SK-MEL-5 (cell line): ENCODE data around the gene TPCN2. TPM values are rescaled to one million over a fixed set of nuclear protein-coding genes. Genes with fewer than 3 reads are reported as not detected.

Source experiments
- DNase-seq: peaks from one replicate; pipeline ENCODE4 v3.0.0-alpha.2; 2016; ENCODE audit warnings: low read depth, low spot score
- in situ Hi-C: cut with HindIII; loops from 2 replicates; pipeline ENCODE4 v1.10.0; 2016; ENCODE audit warnings: low sequenced_read_pairs, high pct_unique_total_duplicates, low pct_unique_long_range_greater_than_20kb
- total RNA-seq: library from RNA; depleted of rRNA; stranded (reverse); fragments of >200 nt; shearing (Covaris generic); gene quantifications from 2 replicates; pipeline ENCODE4 v1.2.3, GENCODE V29; 2014

TPCN2 gene
- total RNA-seq, 1 experiment from 2014 or later = 24.7 TPM

DNA sequence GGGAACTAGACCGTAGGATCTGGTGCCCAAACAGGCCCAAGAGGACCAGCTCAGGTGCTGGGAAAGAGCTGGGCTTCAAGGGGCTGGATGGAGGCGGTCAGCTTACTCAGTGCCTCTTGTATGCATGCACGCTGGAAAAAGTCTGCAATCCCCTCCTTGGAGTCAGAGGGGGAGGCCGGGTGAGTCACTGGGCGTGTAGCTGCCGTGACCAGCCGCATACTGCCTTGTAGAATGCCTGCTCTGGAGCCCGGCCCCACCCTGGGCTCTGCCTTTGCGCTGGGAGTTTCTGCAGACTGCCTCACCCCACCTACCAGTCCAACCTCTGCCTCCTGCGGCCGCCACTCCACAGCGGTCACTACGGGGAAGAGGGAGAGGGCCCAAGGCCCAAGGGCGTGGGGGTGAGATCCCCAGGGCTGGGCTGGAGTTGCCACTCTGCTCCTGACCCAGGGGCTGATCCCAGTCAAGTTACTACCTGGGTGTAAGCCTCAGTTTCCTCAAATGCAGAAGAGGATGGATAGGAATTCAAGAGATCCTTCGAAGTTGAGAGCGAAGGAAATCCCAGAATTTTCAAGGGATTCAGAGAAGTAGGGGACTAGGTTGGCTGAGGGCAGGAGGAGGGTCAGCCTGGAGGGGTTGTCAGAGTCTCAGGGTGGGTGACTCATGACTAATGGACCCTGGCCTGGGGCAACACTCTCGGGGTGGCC is 39.8 kb upstream of the TPCN2 start:
- in situ Hi-C loops = no loop called here
- peak; percentile 45 for DNase-seq

DNA sequence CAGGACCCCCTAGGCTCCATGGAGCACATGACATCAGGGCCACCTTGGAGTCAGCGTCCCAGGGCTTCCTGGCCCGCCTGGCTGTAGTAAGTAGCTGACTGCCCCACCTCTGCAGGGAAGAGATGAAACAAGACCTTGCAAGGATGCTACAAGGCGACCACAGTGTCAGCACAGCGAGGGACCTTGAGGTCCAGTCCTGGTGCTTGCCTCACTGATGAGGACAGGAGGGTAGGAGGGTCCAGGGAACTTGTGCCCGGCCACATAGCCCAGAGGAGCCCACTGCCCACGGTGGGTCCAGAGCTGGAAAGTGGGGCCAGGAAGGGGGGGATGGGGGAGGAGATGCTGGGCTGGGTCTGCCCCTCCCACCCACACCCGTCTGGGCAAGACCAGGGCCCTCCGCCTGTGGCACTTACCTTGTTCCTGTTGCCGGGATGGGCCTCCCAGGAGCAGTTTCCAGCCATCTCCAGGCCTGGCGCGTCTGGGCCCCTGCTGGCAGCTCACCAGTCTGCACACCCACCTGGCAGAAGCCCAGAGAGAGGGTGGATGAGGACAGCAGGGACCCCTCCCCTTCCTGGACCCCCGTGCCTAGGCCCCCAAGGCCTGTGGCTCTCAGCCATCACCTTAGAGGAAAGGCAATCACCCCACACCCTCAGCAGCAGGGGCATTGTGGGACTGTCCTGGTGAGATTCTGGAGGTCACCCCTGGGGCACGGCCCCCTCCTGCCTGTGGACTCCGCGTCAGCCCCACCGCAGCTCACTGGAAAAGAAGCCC is 39.1 kb upstream of the TPCN2 start:
- no peak for DNase-seq
- in situ Hi-C loops = no loop called here

DNA sequence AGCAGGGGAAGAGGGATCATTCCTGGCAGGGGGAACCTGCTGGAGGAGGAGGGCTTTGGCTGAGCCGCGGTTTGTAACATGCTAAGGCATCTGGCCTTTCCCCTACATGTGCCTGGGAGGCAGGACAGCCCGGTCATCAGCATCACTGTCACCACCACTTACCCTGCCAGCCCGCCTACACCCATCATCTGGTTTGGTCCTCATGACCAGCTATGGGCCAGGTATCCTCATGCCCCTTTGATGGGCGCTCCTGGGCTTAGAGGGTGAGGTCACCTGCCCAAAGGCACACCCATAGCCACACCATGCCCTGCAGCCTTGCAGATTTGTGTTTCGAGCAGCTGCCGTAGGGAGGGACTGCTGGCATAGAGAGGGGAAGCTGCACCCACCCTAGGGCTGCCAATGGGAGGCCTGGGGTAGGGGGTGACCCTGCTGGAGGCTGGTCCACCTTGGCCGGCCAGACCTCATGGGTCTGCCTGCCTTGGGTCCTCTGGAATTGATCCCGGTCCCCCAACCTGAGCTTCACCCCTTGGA is 38.3 kb upstream of the TPCN2 start:
- in situ Hi-C loops = no loop called here
- DNase-seq = no peak

DNA sequence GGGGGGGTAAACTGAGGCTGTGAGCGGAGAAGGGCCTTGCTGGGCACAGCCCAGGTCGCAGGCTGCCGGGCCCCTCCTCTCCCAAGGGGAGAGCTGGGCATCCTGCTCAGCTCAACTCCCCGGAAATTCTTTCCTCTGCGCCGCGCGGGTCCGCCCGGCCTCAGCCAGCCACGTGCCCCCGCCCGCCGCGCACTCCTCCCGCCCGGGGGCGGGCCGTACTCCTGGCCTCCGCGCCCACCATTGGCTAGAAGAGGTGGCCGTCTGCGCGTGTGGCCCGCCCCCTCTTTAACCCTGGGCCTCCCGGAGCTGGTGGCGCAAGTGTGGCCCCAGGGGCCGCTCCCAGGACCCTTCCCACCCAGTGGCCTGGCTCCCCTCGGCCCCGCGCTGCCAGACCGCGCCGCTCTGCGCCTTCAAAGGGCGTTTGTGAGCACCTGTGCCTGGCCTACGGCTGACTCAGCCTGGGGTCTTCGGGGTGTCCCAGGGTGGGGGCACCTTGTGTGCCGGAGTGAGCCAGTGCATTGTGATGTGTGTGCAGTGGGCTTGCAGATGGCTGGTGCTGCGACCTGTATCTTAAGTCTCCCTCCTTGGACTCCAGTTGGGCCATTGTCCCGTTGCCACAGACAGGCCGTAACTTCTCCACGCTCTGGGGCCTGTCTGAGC is 37.6 kb upstream of the TPCN2 start:
- DNase-seq = peak; percentile 91
- in situ Hi-C loops = no loop called here

DNA sequence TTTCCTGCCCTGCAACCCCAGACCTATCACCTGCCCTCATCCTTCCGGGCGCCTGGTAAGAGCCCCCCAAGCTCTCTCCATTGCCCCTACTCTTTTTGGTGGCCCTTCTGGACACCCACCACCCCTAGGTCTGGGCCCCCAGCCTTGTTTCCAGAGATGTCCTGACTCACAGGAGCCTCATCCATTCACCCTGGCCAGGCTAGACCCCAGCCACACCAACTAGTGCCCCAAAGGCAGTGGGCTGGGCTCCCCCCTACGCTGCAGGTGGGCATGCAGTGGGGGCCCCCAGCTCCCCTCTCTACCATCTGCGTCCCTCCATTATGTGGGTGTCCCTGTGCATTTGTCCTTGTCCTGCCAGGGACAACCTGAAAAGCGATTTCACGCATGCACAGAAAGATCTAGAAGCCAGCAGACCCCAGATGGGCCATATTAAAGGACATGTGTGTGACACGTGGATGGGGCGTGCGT is 37.1 kb upstream of the TPCN2 start:
- DNase-seq = no peak
- in situ Hi-C loops = no loop called here

DNA sequence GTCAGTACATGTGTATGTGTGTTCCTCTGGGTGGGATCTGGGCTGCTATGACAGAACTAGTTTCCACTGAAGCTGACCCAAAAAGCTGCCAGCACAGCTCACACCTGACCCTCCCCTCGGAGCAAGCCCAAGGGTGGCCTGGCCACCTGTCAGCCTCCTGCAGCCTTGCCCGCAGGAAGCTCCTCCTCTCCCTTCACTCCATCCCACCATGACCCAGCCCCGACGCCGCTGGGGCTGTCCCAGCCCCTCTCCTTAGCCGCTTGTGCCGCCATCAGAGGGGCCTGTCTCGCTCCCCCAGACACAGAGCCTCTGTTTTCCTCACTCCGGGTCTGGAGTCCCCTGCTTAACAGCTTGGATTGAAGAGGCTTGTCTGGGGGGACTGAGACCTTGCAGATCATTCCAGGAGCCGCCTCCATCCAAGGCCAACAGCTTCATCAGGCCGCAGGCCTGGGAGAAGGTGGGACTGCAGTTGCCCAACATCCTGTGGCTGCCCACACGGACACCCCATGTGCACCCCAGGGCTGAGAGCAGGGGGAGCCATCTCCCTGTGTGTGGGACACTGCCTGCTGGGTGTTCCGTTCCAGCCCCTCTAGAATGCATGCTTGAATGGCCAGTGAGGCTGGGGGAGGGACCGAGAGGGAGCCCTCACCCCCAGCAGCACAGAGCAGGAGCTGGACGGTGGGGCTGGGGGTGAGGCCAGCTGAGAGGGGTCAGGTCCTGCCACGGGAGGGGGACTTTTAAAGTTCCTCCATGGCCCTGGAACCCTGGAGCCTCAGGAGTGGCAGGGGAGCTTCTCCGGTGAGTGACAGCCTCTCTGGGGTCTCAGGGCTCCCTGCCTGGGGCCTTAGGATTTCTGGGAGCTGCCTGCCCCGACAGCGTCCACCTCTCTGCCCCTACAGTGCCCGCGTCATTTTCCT is 36.4 kb upstream of the TPCN2 start:
- no peak for DNase-seq
- in situ Hi-C loops = no loop called here

DNA sequence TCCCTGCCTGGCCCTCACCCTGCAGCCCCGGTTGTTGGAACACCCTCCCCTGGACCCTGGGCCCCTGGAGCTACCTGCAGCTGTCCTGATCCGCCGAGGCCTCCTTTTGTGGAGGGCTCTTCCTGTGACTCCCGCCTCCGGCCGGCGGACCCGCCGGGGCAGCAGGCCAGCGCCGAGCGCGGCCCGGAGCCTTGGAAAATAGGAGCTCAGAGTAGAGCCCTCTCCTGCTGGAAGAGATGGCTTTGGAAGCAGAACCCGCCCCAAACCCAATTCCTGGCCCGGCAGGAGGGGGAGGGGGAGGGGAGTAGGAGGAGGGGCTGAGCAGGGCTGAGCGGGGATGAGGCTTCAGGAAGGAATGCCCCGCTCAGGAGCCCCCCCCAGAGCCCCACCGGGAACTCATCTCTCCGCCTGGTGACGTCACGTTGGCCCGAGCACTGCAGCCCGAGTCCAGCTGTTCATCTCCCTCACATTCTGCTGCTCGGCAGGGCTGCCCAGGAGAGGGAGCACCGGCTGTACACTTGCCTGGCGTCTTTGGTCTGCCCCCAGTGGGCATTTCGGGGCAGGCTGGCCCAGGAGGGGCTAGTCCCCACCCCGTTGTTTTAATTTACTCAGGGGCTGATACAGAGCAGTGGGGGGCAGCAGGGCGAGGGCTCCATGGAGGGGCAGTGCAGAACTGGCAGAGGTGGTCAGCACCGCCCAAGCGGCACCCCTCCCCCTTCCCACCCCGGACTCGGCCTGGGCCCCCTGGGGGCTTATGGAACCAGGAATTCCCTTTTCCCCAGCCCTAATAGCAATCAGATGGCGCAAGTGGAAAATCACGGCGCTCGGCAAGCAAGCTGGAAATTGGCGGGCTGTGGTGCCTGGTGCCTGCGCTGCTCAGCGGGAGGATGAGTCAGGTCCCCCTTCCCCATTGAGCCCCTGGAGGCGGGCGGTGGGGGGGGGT is 35.5 kb upstream of the TPCN2 start, which contains the start of gene MRGPRF:
Gene MRGPRF, minus strand, starts transcription at position 238 of the 943 bp plus-strand sequence. CDS start 3,345 bp downstream, outside the sequence.
- peak; percentile 51 for DNase-seq

DNA sequence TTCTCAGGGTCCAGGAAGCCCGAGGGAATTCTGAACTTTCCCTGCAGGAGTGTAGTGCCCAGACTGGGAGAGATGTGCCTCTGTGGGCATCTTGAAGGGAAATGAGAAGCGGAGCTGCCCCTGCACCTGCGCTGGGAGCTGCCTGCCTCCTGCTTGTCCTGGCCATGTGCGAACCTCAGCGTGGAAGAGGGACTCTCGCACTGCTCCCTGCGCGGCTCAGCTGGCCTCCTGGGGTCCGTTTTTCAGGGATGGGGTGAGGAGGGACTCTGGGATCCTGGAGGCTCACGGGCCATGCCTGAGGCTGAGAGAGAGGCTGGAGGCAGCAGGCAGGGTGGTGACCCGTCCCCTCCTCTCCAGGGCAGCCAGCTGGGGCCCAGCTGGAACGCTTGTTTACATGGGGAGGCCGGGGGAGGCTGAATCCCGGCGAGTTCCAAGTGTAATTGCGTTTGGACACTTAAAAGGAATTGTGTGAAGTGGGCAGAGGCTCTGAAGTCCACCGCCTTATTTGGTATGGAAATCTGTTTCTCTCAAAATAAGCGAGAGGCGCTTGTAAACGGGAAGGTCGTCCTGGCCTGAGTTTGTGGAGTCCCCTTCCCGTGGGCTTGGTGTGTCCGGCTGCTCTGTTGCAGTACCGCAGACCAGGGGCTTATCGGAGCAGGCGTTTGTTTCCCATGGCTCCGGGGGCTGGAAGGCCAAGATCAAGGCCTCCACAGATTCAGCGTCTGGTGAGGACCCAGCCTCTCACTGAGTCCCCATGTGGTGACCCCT is 34.5 kb upstream of the TPCN2 start:
- no peak for DNase-seq
- in situ Hi-C loops = no loop called here

More for the DNA sequence above, 35.5 kb upstream of the TPCN2 start, which contains the start of gene MRGPRF:
- in situ Hi-C loops = no loop called here

DNA sequence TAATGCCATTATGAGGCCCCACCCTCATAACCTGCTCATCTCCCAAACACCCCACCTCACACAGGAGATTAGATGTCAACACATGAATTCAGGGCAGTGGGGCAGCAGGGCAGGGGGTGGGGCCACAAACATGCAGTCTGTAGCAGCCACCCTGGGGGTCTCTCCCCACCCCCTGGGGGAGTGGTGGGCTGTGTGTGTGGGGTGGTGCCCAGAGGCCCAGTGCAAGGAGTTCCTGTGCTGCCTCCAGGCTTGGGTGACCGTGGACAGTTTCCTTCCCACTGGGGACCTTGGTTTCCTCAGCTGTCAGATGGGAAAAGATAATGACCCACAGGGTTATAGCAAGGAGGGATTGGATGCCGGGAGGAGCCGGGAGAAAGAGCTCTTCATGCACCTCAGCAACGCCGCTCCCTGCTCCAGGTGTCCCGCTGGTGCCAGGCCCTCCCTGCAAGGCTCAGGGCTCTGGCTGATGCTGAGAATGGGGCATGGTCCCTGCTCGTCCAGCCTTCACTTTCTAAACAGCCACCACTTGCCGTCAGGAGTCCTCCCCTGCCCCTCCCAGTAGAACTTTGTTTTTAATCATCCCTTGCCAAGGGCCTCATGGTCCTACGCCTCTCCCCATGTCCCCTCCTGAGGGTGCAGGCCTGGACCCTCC is 33.7 kb upstream of the TPCN2 start:
- DNase-seq = no peak
- in situ Hi-C loops = no loop called here

DNA sequence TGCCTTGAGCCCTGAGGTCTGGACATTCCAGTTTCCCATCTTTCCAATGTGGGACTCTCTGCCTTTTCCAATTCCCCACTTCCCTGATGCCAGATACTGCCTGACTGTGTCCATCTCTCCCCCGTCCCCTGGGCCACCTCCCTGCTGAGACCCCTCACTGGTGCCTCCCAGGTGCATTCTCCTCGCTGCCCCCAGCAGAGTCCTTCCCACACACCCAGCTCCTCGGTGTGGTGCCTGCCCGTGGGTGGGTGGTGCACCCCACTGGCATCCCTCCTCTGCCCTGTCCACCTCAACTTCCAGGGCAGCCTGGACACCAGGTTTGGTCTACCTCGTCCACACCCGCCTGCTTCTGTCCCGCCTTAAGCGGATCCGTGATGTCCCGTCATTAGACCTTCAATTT is 30.8 kb upstream of the TPCN2 start:
- in situ Hi-C loops = no loop called here
- DNase-seq = no peak

DNA sequence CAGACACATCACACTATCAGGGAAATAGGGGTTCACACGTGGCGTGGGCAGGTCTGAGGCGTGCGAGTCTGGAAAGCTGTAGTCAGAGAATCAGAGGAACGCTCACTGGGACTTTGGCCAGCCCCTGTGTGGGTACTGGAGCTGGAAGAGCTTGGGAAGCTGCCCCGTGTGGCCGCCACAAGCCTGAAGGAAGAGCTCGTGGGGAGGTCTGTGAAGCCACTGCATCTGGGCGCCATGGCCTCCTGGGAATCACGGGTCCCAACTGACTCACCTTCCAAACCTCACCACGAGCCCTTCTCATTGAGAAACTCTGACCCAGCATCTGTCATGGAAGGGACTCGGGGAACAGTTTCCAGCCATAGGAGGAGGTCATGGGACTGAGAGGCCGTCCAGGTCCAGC is 29.8 kb upstream of the TPCN2 start:
- DNase-seq = no peak
- in situ Hi-C loops = no loop called here

DNA sequence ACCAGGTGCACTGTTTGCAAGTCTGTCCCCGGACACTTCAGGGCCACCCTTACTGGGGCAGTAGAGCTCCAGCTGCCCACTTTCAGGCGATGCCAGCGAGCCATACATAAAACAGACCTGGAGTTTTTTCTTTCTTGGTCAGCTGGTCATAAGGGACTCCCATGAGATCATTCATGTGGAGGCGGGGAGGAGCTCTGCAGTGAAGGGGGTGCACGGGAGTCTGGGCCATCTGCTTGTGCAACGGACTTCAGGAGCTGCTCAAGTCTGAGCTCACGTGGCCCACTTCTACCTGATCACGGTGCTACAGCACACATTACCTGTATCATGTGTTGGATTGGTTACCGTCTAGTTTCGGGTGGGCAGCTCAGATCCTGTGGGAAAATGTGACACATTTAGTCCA is 26.5 kb upstream of the TPCN2 start:
- in situ Hi-C loops = no loop called here
- DNase-seq = peak; percentile 40

DNA sequence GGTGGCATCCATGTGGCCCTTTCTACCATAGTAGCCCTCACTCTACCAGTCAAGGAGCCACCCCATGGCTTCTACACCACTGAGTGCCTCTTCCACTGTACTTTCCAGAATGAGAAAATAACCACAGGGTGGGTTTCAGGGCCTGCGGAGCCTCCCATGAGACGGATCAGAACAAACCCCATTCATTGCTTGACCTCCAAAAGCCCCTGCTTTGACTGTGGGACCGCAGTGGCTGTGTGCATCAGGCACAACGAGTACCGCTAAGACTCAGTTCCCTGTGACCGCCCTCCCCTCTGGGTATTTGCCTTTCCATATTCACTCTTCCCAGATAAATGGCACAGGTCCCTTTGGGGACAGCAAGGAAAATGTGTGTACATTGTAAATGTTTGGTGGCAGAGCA is 24.2 kb upstream of the TPCN2 start:
- in situ Hi-C loops = no loop called here

DNA sequence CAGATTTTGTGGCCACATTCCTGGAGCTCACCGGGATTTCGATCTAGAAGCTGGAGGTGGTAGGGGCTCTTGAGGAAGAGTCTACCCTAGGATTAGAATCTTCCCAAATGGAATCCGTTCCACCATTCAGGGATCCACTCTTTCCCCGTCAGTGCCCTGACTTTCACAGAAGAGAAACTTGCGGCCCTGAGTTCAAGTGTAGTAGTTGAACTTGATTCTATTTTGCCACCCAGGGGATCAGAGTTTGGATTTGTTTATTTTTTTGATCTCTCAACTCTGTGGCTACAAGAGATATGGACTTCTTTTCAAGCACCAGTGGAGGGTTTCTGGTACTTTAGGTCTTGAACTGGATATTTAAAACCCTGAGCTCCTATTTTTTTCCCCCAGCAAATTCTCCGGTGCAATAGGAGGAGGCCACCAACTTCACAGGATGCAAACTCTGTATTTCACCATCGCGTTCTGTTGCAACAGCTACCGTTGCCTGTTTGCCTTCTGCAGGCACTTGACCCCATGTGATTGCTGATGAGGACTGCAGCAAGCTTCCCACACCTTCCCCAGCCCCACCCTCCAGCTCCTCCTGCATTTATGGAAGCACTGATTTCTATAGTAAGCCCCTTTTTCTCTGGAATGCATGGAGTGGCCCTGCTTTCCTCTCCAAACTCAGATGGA is 20.9 kb upstream of the TPCN2 start:
- in situ Hi-C loops = no loop called here
- peak; percentile 52 for DNase-seq

More for the DNA sequence above, 24.2 kb upstream of the TPCN2 start:
- DNase-seq = no peak

DNA sequence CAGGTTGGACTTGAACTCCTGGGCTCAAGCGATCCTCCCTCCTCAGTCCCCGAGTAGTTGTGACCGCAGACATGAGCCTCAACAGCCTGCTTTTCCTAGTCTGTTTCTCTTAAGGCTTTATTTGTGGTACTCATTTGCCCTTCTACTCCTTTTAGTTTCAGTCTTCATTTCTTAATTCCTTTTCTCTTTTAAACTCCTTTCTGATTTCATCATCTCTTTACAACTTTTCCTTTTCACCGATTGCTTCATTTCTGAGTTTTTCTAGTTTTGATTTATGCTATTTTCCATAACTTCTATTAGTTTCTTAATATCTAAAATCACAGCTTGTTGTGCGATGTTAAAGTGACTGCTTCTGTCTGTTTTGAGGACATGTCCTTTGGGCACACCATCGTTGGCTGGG is 18.4 kb upstream of the TPCN2 start:
- DNase-seq = no peak
- in situ Hi-C loops = no loop called here
